ENCODE measurements around the gene ELMOD3. TPM values are rescaled to one million over a fixed set of nuclear protein-coding genes. Genes with fewer than 3 reads are reported as not detected.
A peak's percentile ranks its signal among the peaks of the same experiment; 100 is the strongest.

ELMOD3 gene
- total and polyA plus RNA-seq, 9 of the 15 experiments (the other 6 are each of a cell fraction or from before 2014, with no cell fraction given) = 2.7 to 18.7 (median 11.6) TPM

- TF ChIP-seq SAFB (IDR thresholded peaks at IDR 0.05; ENCODE audit: borderline replicate concordance, low read depth, low read length) (no peak), TAL1 (IDR thresholded peaks at IDR 0.05) (no peak), SNIP1 (IDR thresholded peaks at IDR 0.05; ENCODE audit: low read depth) (no peak), SNRNP70 (optimal IDR thresholded peaks at IDR 0.05; ENCODE audit: low read depth, low read length) (no peak), KLF6 (CRISPR knock-in tag; IDR thresholded peaks at IDR 0.05; ENCODE audit: borderline replicate concordance) (0 out of 2 replicates have a peak, but pooled peaks have one; percentile 4), MYC (IDR thresholded peaks at IDR 0.05; ENCODE audit: low read depth, low read length) (peak; percentile 74), MYC (CRISPR knock-in tag; IDR thresholded peaks at IDR 0.05; ENCODE audit: borderline replicate concordance, low read depth) (0 out of 2 replicates have a peak, but pooled peaks have one; percentile 63), ZNF407 (IDR thresholded peaks at IDR 0.05; ENCODE audit: low read depth) (no peak), YBX1 (IDR thresholded peaks at IDR 0.05) (no peak), RBFOX2 (IDR thresholded peaks at IDR 0.05; ENCODE audit: low read depth, low read length) (peak; percentile 99), ARHGAP35 (IDR thresholded peaks at IDR 0.05; ENCODE audit: partially characterized antibody) (peak; percentile 93), ZNF121 (CRISPR knock-in tag; conservative IDR thresholded peaks at IDR 0.05) (no peak), ZNF311 (CRISPR knock-in tag; IDR thresholded peaks at IDR 0.05) (no peak), ETV5 (CRISPR knock-in tag; IDR thresholded peaks at IDR 0.05; ENCODE audit: low read depth) (peak; percentile 87)
Measured at GRCh38 chr2:85327822-85328617, 26.5 kb upstream of the ELMOD3 start, which contains the start of gene TGOLN2 (continued).

Measured in K562 (cell line).